Measurements from ENCODE around the gene SHC3.
A peak's percentile ranks its signal among the peaks of the same experiment; 100 is the strongest.

SHC3 gene

DNA sequence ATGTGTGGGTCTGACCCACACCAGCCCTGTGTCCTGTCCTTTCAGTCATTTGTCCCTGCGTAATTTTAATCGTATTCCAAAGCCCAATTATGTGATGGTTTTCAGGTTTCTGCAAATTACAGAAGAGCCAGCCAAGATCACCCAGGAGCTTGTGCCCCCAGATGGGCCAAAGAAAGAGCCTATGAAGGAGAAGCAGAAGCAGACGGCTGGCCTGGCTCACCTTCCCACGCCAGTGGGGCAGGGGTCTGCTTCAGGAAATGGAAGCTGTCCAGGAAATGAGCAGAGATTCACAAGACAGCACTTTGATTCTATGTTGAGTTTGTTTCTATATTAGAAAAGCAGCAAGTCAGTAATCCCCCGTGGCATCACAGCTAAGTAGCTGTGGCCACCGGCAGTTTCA, 175.6 kb downstream of the SHC3 start:
- TF ChIP-seq POLR2A (IDR thresholded peaks at IDR 0.05; ENCODE audit: low read depth, low read length), result no peak
- FAIRE-seq (no peak), DNase-seq (ENCODE audit: insufficient read length, low spot score) (no peak)

DNA sequence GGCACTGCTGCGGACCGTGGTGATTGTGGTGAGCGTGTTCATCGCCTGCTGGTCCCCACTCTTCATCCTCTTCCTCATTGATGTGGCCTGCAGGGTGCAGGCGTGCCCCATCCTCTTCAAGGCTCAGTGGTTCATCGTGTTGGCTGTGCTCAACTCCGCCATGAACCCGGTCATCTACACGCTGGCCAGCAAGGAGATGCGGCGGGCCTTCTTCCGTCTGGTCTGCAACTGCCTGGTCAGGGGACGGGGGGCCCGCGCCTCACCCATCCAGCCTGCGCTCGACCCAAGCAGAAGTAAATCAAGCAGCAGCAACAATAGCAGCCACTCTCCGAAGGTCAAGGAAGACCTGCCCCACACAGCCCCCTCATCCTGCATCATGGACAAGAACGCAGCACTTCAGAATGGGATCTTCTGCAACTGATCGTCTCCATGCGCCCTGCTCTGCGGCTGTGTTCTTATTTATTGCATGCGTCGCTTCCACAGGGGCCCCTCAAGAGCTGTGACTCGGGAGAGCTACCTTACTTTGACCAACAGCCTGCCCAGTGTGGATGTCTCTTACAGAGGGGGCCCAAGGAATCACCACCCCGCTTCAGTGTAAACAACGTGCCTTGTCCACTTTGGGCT, 176.6 kb downstream of the SHC3 start:
- TF ChIP-seq POLR2A (IDR thresholded peaks at IDR 0.05; ENCODE audit: low read depth, low read length), result no peak
- FAIRE-seq (no peak), DNase-seq (ENCODE audit: insufficient read length, low spot score) (no peak)

DNA sequence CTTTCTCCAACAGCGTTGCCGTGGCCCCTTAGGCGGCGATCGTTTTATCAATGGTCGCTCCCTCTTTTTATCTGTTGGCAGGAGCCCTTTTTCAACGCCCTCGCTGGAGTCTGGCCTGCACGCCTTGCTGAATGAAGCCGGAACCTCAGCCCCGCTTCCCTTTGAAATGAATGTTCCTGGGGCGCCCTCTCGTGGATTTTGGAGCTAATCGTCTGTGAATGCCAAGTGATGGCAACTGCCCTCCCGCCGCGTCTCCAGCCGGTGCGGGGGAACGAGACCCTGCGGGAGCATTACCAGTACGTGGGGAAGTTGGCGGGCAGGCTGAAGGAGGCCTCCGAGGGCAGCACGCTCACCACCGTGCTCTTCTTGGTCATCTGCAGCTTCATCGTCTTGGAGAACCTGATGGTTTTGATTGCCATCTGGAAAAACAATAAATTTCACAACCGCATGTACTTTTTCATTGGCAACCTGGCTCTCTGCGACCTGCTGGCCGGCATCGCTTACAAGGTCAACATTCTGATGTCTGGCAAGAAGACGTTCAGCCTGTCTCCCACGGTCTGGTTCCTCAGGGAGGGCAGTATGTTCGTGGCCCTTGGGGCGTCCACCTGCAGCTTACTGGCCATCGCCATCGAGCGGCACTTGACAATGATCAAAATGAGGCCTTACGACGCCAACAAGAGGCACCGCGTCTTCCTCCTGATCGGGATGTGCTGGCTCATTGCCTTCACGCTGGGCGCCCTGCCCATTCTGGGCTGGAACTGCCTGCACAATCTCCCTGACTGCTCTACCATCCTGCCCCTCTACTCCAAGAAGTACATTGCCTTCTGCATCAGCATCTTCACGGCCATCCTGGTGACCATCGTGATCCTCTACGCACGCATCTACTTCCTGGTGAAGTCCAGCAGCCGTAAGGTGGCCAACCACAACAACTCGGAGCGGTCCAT, 177.4 kb downstream of the SHC3 start:
- TF ChIP-seq POLR2A (IDR thresholded peaks at IDR 0.05; ENCODE audit: low read depth, low read length), result no peak
- peak; percentile 92 for DNase-seq (ENCODE audit: insufficient read length, low spot score)
- FAIRE-seq, result no peak

DNA sequence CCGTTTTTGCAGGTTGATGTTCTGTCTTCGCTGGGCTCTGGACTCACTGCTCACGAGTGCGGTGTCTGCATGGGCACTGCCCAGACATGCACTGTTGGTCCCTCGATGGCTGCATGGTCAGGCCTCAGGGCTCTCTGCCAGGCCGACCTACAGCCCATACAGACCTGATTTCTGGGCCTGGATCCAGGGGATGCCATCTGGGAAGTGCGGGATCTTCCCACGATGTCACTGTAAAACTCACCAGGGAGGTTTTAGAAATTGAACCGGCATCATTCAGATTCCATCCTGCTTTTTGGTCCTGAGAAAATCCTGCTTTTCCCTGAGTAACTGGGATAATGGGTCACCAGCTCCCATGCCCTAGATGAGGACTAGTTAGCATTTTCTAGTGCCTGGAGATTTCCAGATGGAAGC, 178.2 kb downstream of the SHC3 start:
- TF ChIP-seq POLR2A (IDR thresholded peaks at IDR 0.05; ENCODE audit: low read depth, low read length), result no peak
- FAIRE-seq, result no peak
- DNase-seq (ENCODE audit: insufficient read length, low spot score), result no peak

DNA sequence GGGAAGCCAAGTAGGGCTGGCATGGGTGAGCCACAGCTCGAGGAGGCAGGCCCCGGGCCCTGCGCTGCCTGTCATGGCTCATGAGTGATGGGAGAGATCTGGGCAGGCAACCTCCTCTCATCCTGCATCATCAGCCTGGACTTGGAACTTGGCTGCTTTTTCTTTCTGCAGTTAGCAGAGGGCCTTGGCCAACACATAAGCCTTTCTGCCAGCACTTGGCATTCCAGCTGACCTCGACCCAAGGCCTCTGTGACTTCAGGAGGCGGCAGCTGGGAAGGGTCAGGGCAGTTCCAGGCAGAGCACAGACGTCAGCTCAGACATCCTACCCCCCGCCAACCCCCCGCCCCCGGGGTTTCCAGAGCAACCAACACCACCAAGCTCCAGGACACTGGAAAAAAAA, 179.7 kb downstream of the SHC3 start:
- FAIRE-seq, result no peak
- TF ChIP-seq POLR2A (IDR thresholded peaks at IDR 0.05; ENCODE audit: low read depth, low read length), result no peak
- DNase-seq (ENCODE audit: insufficient read length, low spot score), result no peak

DNA sequence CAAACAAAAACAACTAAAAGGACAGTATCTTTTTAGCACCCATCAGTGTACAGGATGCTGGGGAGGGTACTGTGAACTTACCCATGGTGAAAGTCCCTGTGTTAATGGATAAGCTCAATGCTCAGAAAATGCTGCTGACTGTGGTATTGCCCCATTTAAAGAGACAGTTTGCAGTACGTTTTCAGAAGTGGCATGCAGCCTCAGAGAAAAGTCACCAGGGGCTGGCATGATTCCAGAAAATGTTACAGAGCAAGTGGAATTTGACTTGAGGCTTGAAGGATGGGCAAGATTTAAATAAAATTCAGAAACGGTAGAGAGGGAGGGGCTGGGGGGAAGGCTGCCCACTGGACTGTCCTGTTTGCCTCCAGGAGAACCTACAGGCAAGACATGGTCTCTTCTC, 180.1 kb downstream of the SHC3 start:
- FAIRE-seq (no peak), DNase-seq (ENCODE audit: insufficient read length, low spot score) (no peak)
- TF ChIP-seq POLR2A (IDR thresholded peaks at IDR 0.05; ENCODE audit: low read depth, low read length), result no peak

DNA sequence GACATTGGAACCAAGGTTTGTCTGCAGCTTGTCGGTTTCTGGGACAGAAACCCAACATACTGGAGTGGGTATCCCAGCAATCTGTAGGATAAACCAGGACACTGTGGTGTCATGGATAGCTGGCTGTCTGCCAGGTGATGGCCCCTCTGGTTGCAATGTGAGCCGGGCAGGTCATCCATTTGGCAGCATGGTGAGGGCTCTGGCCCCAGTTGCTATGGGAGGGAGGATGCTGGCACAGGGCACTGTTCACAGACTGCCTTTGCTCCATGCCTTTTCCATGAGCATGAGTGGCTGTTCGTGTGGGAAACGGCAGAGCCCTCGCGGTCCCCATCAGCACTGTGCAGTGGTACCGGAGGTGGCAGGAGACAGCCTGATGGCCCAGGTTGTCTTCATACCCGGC, 181.0 kb downstream of the SHC3 start:
- DNase-seq (ENCODE audit: insufficient read length, low spot score) (no peak), FAIRE-seq (no peak)
- no peak for TF ChIP-seq POLR2A (IDR thresholded peaks at IDR 0.05; ENCODE audit: low read depth, low read length)

DNA sequence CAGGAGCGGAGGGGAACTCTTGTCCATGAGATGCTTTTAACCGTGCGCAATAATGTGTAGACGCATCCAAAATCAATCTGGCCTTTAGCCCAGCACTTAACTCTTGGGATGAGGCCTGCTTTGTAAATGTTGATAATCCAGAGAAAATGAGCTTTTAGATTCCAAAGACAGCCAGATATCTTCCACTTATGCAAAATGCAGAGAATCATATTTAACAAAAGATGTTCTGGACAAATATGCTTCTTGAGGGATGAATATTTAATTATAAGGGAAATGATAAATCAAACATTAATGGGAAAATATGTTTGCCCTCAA, 181.7 kb downstream of the SHC3 start:
- DNase-seq (ENCODE audit: insufficient read length, low spot score), result no peak
- FAIRE-seq, result no peak

DNA sequence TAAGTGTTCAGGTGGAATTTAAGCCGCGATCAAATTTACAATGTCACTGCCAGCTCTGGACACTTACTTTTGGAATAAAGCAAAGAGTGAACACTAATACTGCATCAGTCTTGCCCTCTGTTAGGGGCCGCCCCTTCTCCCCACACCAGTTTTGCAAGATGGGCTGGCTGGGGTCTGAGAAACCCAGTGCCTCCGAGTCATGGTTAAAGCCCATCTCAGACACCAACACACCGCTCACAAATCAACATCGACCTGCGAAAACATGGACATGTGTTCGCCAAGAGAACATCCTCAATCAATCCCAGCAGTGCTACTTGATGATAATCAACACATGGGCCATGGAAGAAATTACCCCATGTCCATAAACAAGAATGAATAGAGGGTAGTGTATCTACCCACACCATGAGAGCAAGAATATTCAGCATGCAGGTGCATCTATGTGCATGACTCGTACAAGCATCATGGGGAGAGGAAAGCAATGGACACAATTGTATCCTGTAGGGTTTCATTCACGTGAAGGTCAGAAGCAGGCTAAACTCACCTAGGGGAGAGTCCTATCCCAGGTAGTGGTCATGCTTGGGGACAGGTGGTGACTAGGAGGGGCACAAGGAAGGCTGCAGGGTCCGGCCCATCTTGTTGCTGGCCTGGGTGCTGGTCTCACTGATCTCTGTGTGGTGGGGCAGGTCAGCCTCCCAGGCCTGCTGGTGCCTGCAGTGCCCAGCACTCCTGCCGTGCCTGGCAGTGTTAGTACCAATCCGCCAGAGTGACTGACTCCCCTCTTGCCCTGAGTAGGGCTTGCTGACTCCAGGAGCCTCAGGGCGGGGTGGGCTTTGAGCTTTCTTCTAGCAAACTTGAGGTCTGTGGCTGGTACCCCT, 182.3 kb downstream of the SHC3 start:
- TF ChIP-seq POLR2A (IDR thresholded peaks at IDR 0.05; ENCODE audit: low read depth, low read length), result no peak
- FAIRE-seq (no peak), DNase-seq (ENCODE audit: insufficient read length, low spot score) (no peak)

More for the DNA sequence above, 181.7 kb downstream of the SHC3 start:
- TF ChIP-seq POLR2A (IDR thresholded peaks at IDR 0.05; ENCODE audit: low read depth, low read length), result no peak

DNA sequence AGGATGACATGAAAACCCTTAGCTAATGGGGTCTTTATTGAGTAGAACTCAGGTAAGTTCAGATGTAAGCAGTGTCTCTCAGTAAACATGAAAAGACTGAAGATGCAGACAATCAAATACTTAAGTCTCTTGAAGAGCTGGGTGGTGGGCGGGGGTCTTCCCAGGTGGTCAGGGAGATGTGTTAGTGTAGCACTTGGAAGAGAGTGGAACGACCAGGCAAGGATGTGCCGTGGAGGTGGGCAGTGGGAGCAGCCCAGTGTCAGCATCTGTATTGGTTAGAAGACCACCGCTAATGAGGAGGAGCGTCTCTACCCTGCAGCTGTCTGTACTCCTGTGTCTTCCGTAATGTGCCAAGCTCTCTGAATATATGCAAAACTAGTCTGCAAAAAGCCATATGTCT, 183.0 kb downstream of the SHC3 start:
- no peak for FAIRE-seq
- no peak for DNase-seq (ENCODE audit: insufficient read length, low spot score)
- TF ChIP-seq POLR2A (IDR thresholded peaks at IDR 0.05; ENCODE audit: low read depth, low read length), result no peak

DNA sequence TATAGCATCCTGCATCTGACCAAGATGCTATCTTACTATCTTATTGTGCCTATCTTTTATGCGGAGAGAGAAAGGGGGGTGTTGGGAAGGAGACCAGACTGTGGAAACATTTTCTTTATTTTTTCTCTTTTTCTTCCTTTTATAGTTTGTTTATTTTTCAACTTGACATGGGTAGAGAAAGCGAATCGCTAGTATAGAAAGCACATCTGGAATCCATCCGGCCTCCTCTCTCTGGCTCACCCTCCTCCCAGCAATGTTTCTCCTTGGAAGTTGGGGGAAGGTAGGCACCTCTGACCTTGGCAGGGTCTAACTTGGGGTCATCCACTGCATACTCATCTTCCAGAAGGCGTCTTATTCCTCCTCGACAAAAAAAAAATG, 183.4 kb downstream of the SHC3 start:
- no peak for TF ChIP-seq POLR2A (IDR thresholded peaks at IDR 0.05; ENCODE audit: low read depth, low read length)
- DNase-seq (ENCODE audit: insufficient read length, low spot score), result no peak
- FAIRE-seq, result no peak

DNA sequence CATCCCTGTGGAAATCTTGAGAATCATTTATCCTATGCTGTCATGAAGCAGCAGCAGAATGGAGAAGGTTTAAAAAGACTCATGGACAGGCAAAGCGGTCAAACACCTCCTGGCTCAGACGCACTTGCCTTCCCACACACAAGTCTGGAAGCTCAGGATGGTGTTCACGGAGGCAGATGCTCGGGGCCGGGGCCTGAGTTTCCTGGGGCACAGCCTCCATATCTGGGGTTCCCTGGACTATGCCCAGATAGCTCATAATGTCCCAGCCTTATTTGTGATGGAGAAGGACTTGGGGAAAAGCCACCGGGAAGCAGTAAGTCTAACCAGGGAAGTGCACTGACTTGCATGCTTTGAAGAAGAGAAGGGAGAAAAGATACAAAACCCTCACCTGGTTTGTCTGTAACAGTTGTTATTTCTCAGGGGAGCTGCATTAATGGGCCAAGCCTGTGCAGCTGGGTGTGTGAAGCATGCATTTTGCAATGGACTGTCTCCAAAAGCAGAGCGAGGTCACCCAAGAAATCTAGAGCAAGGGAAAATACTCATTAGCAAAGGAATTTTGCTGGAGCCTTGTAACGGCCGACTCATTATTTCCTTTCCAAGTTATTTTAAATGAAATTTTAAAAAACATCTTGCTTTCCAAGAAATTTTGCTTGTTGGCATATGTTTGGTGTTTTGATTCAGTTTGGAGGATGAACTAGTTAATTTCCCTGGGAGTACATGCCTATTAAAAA, 184.0 kb downstream of the SHC3 start:
- DNase-seq (ENCODE audit: insufficient read length, low spot score) (no peak), FAIRE-seq (no peak)
- TF ChIP-seq POLR2A (IDR thresholded peaks at IDR 0.05; ENCODE audit: low read depth, low read length), result no peak

DNA sequence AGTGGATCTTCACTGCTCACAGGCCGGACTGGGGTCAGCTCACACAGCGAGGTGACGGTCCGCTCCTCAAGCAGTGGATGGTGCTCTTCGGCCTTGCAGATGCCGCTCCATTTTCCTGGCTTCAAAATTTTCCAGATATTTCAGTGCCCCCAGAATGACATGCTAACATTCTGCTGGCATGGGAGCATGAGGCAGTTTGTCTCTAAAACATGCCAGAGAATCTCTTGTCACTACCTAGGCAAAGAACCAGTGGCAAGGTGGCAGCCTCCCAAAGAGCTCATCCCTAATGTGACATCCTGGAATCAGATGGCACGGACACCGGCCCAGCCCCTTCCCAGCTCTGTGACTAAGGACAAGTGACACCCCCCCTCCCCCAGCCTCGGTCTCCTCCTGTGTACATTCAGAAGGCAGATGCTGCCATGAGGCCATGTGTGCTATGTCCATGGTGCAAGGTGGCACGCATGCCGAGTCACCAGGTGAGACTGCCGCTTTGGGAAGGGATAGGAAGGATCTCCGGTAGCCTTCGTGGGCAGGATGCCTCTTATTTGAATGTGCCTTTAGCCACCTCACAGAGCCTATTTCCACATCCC, 184.7 kb downstream of the SHC3 start:
- FAIRE-seq, result no peak
- TF ChIP-seq POLR2A (IDR thresholded peaks at IDR 0.05; ENCODE audit: low read depth, low read length), result no peak

More for the DNA sequence above, 184.7 kb downstream of the SHC3 start:
- DNase-seq (ENCODE audit: insufficient read length, low spot score), result no peak
